NCI-H82 (cell line): ENCODE data around the gene ITPR3.

Source experiments
- DNase-seq: peaks from one replicate; lab custom pipeline; 2025; lab: John Stamatoyannopoulos, UW

ITPR3 gene

GRCh38 chr6:33719326-33719987 lies 98.3 kb downstream of the ITPR3 start:
- peak; percentile 87 for DNase-seq

DNA sequence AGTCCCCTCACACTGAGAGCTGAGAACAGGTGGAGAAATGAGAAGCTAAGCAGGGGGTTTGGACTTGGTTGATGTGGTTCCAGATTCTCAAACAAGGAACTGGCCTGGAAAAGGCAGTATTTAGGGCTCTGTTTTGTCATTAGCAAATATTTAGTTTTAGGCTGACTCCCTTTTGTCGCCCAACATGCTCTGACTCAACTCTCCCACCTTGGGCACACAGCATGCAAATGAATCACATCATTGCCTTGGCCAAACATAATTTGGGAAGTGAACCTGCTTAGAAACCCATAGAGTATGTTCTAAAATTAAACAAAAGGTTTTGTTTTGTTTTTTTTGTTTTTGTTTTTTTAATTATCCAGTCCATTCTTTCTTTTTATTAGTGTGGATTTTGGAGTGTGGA lies 99.9 kb downstream of the ITPR3 start:
- DNase-seq = no peak

DNA sequence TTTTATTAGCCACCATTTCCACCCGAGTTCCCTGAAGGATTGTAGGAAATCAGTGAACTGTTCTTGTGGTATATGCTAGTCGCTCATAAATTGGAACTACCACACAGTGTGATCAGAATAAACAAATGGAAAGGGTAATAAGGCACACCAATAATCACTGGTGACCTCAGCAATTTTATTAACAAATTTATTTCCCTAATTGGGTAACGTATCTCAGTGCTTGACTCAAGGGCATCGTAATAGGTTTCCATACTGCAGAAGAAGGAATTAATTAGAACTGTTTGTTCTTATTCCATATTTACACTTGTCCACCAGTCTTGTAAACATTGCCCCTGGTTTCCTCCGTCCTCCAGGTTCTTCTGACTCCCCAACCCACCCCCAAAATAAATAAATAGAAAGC lies 100.4 kb downstream of the ITPR3 start:
- DNase-seq = no peak

GRCh38 chr6:33722103-33722623 lies 101.0 kb downstream of the ITPR3 start:
- DNase-seq = no peak

DNA sequence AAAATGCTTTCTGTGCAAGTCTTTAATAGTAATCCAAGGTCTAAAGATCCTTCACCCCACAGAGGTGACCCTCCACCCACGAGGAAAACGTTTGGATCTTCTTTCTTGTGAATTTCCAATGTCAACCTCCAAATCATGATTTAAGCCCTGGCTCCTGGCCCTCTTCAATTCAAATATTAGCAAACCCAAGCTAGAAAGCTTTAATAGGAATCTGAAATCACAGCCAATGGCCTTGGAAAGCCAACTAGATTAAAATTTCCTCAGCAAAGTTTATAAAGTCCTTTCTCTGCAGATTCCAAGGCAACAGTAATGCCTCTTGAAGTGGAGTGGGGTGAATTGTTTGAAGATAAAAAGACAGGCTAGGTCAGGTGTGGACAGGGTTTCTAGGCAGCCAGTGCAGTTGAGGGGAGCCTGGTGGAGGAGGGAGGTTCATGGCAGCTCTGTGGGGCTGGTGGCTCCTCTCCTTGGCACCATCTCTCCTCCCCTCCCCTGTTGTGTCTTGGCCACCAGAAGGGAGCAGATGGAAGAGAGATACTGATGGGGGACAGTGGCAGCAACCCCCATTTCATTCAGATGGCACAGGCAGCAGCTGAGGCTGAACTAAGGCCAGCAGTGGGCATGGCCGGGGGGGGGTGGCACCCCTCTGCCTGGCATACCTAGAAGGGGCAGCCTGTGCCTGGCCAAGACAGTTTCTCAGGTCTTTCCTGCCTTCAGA lies 102.4 kb downstream of the ITPR3 start:
- no peak for DNase-seq

GRCh38 chr6:33724102-33725023 lies 103.2 kb downstream of the ITPR3 start:
- no peak for DNase-seq

GRCh38 chr6:33725222-33725621 lies 104.1 kb downstream of the ITPR3 start:
- DNase-seq = no peak

- DNase-seq = peak; percentile 36
Observed at GRCh38 chr6:33725891-33726673, 105.0 kb downstream of the ITPR3 start.

DNA sequence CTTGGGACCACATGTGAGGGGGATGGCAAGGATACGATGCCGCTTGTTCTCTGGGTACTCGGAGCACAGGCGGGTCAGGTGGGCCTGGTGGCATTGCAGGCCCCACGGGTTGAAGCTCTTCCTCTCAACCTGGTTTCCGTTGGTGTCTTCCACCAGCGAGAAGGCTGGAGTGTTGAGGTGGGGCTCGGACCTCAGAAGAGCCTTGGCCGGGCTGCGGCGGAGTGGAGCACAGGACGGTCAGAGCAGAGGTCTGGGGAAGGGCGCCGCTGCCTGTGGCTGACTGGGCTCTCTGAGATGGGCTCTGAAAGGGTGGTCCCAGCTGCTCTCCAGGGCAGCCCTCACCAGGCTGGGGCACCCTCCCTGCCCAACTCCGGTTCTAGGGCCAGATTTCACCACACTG lies 105.6 kb downstream of the ITPR3 start:
- DNase-seq = no peak

DNA sequence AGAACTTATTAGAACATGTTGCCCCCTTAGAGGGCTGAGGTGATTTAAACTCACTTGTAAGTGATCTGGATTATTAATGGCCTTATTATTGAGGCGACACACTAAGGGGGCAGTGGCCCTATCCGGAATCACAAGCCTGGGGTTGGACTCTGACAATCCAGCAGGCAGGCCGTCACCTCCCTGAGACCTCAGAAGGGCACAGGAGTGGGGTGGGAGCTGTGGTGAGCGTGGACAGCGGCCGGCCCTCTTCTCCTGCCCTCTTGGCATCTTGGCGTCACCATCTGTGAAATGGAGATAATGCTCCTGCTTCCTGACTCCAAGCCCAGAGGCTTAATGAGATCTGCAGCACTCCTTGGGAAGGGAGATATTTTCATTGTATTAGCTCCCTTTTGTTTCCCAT lies 106.0 kb downstream of the ITPR3 start:
- DNase-seq = no peak

DNA sequence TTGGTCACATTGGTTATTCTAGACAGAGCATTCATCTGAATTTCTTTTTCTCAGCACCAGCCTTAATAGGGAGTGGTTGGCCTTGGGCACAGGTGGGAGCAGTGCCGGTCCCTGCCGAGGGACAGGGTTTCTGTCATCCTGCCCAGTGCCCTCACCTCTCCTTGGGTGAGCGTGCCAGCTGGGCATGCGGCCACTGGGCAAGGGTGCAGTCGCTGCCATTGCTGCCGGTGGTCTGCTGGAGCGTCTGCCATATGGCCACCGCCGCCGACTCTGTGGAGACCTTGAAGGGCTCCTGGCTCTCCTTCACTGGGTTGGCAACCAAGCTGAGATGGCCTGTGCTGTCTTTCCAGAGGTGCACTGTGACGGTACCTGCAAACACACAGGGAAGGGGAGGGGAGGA lies 106.8 kb downstream of the ITPR3 start:
- DNase-seq = no peak

- DNase-seq = no peak
Observed at GRCh38 chr6:33728438-33728837, 107.3 kb downstream of the ITPR3 start.

DNA sequence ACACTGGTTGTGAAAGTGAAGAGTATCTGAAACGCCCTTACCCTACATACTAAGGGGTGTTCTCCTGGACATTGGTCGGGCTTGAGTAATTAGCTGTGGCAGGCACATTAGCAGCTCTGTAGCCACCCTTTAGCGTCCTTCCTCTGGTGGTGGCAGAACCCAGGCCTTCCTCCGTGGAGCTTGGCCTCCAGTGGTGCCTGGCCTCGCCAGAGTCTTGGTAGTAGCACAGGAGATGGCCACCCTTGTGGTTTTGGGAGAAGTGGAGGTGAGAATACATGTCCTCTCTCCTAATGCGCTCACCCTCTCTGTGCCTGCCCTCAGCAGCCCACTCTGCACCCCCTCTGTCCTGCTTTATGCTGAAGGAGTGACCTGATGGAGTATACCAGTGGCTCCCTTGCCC lies 107.9 kb downstream of the ITPR3 start:
- no peak for DNase-seq

DNA sequence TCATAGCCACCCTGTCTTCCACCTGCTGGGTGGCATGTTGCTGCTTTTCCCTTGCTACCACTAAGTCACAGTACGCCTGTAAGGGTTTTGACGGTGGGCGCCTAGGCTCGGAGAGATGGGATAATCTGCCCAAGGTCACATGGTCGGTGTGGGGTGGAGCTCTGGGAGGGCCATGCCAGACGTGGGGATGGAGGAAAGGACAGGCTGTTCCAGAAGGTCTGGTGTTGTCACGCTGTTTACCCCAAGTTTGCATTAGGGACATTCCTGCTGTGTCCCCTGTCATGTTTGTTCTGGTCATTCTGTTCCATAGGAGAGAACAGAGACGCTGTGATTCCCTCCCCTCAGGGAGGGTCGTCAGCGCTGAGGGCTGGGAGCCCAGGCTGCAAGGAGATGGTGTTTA lies 109.5 kb downstream of the ITPR3 start:
- DNase-seq = peak; percentile 33

- DNase-seq = no peak
Observed at GRCh38 chr6:33731035-33731434, 109.9 kb downstream of the ITPR3 start.

DNA sequence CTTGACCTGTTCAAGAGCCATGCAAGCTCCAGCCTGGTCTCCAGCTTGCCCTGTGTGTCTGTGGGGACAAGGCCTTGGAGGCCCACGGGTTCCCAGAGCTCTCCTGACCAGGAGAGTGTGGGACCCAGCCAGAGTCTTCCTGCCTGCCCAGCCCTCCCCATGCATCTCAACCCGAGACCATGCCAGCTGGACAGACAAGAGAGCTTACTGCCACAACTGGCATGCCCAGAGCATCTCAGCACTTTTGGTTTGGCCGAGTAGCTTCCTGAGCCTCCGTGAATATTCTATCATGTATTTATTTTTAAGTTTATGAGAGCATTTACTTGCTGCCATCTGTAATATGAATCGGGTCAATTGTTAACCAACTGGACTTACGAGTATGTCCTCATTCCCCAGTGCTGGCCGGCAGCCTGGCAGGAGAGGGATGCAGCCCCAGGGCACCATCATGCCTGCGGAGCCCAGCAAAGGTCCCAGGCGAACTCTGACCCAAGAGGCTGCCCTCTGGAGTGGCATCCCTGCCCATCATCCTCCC lies 110.7 kb downstream of the ITPR3 start:
- DNase-seq = no peak

- DNase-seq = no peak
Observed at GRCh38 chr6:33732385-33732784, 111.3 kb downstream of the ITPR3 start.

GRCh38 chr6:33732817-33733708 lies 111.9 kb downstream of the ITPR3 start:
- DNase-seq = peak; percentile 28

GRCh38 chr6:33733709-33734007 lies 112.5 kb downstream of the ITPR3 start:
- no peak for DNase-seq

GRCh38 chr6:33735216-33735615 lies 114.1 kb downstream of the ITPR3 start:
- DNase-seq = no peak
